ENCODE results near the gene SEMA5B.

Gene SEMA5B

GRCh38 chr3:122992133-122992532, 35.4 kb downstream of the SEMA5B start:
- Histone ChIP-seq H3K9me3 (ENCODE audit: control insufficient read depth, insufficient read depth, low read depth, low read length) (no peaks in the 10 kb centered on the region), H3K36me3 (ENCODE audit: control insufficient read depth in 2 of 2, insufficient read depth in 1 of 2, low read length in 2 of 2) (no peaks in the 10 kb centered on the region), H3K4me3 (ENCODE audit: low read depth, low read length) (no peak overlapping the region), H3K27ac (ENCODE audit: extremely low read depth, low read depth, low read length) (no peak overlapping the region), H3K4me1 (ENCODE audit: control insufficient read depth, insufficient read depth, low read length) (peaks cover 4% of the 10 kb centered on the region)
- peak; percentile 38 for TF ChIP-seq EGR2 (tag by site-specific recombination; IDR thresholded peaks at IDR 0.05; ENCODE audit: low read depth)
- TF ChIP-seq MEIS1 (CRISPR knock-in tag; IDR thresholded peaks at IDR 0.05; ENCODE audit: borderline replicate concordance), result no peak
- peak; percentile 28; the same call in 1 of the 2 replicates for TF ChIP-seq ZFHX2 (tag by site-specific recombination; conservative IDR thresholded peaks at IDR 0.05)
- ChIA-PET CTCF (interaction anchor here (0.7 kb wide), 1 partner anchor 35 kb away, joined by 3 read pairs; the partner anchor contains the start of gene SEMA5B), POLR2A (no interaction called here)

GRCh38 chr3:122991236-122991985, 36.2 kb downstream of the SEMA5B start:
- peaks cover 4% of the 10 kb centered on the region for H3K4me1 ChIP-seq (ENCODE audit: control insufficient read depth, insufficient read depth, low read length)
- H3K9me3 ChIP-seq (ENCODE audit: control insufficient read depth, insufficient read depth, low read depth, low read length), result no peaks in the 10 kb centered on the region
- no peaks in the 10 kb centered on the region for H3K36me3 ChIP-seq (ENCODE audit: control insufficient read depth in 2 of 2, insufficient read depth in 1 of 2, low read length in 2 of 2)
- H3K4me3 ChIP-seq (ENCODE audit: low read depth, low read length), result no peak overlapping the region
- CTCF ChIA-PET, result interaction anchor here (0.7 kb wide), 1 partner anchor 36 kb away, joined by 3 read pairs; the partner anchor contains the start of gene SEMA5B
- TF ChIP-seq ZNF521 (tag by site-specific recombination; IDR thresholded peaks at IDR 0.05), result no peak
- no peak overlapping the region for H3K27ac ChIP-seq (ENCODE audit: extremely low read depth, low read depth, low read length)
- POLR2A ChIA-PET, result no interaction called here

DNA sequence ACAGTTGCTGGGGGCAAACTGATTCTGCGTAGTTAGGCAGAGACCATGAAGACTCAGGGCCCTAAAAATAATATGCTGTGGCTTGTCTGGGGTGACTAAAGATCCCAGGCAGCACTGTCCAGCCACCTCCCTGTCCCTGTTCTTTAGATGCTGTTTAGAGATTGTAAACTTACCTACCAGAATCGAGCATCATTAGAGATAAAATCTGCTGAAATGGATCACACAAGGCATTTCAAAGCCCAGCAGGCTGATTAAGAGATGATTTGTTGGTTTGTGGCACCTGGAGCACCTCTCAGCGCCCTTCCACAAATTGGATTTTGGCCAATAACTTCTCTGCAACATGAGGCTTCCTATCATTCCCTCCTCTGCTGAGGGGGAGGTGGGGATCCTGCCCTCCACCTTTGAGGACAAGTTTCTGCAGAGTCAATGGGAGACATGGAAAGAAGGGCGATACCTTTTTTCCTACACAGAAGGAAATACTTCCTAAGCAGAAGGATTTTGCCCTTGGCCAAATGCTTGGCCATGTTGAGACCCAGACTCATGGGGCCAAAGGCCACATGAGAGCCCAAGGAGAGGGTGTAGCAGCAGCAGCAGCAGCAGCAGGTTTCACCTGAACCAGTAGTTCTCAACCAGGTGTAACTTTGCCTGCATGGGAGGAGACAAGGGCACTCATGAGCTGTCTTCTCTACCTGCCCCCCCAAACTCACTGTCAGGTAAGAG, 37.5 kb downstream of the SEMA5B start:
- TF ChIP-seq KLF7 (tag by site-specific recombination; IDR thresholded peaks at IDR 0.05; ENCODE audit: borderline replicate concordance) (no peak), ZNF501 (tag by site-specific recombination; IDR thresholded peaks at IDR 0.05) (no peak), ZNF843 (tag by site-specific recombination; IDR thresholded peaks at IDR 0.05) (no peak), ZNF777 (tag by site-specific recombination; IDR thresholded peaks at IDR 0.05; ENCODE audit: borderline replicate concordance) (no peak)
- TF ChIP-seq, protein P1, sequence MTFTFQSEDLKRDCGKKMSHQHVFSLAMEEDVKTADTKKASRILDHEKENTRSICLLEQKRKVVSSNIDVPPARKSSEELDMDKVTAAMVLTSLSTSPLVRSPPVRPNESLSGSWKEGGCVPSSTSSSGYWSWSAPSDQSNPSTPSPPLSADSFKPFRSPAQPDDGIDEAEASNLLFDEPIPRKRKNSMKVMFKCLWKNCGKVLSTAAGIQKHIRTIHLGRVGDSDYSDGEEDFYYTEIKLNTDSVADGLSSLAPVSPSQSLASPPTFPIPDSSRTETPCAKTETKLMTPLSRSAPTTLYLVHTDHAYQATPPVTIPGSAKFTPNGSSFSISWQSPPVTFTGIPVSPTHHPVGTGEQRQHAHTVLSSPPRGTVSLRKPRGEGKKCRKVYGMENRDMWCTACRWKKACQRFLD (tag by site-specific recombination; IDR thresholded peaks at IDR 0.05), result no peak
- TF ChIP-seq, protein P2, sequence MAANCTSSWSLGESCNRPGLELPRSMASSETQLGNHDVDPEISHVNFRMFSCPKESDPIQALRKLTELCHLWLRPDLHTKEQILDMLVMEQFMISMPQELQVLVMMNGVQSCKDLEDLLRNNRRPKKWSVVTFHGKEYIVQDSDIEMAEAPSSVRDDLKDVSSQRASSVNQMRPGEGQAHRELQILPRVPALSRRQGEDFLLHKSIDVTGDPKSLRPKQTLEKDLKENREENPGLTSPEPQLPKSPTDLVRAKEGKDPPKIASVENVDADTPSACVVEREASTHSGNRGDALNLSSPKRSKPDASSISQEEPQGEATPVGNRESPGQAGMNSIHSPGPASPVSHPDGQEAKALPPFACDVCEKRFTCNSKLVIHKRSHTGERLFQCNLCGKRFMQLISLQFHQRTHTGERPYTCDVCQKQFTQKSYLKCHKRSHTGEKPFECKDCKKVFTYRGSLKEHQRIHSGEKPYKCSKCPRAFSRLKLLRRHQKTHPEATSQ (tag by site-specific recombination; IDR thresholded peaks at IDR 0.05), result no peak
- POLR2A ChIA-PET, result no interaction called here
- Histone ChIP-seq H3K27ac (ENCODE audit: extremely low read depth, low read depth, low read length) (no peak overlapping the region), H3K4me3 (ENCODE audit: low read depth, low read length) (no peak overlapping the region), H3K9me3 (ENCODE audit: control insufficient read depth, insufficient read depth, low read depth, low read length) (no peaks in the 10 kb centered on the region), H3K36me3 (ENCODE audit: control insufficient read depth in 2 of 2, insufficient read depth in 1 of 2, low read length in 2 of 2) (no peaks in the 10 kb centered on the region), H3K4me1 (ENCODE audit: control insufficient read depth, insufficient read depth, low read length) (peaks cover 4% of the 10 kb centered on the region)
- CTCF ChIA-PET, result interaction anchor here (0.6 kb wide), 1 partner anchor 10 kb away, joined by 3 read pairs; no protein-coding TSS in a partner anchor

DNA sequence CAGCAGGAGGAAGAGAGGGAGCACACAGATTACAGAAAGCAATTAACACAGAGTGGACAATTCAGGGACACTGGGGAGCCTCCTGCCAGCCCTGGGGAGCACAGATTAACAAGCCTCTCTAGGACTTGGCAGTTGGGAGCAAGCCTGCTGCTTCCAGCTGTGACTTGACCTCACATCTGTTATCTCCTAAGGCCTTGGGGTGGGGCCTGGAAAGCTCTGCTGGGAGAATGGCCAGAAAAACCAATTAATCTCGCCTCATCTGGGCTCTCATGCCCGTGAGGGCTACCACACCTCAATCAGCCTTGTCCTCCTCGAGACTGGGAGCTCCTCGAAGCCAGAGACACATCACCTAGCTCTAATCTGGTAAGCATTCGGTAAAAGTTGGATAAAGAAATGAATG, 39.1 kb downstream of the SEMA5B start:
- CTCF ChIA-PET, result no interaction called here
- Histone ChIP-seq H3K36me3 (ENCODE audit: control insufficient read depth in 2 of 2, insufficient read depth in 1 of 2, low read length in 2 of 2) (no peaks in the 10 kb centered on the region), H3K4me1 (ENCODE audit: control insufficient read depth, insufficient read depth, low read length) (peaks cover 4% of the 10 kb centered on the region), H3K27ac (ENCODE audit: extremely low read depth, low read depth, low read length) (no peak overlapping the region), H3K9me3 (ENCODE audit: control insufficient read depth, insufficient read depth, low read depth, low read length) (no peaks in the 10 kb centered on the region), H3K4me3 (ENCODE audit: low read depth, low read length) (no peak overlapping the region)
- POLR2A ChIA-PET, result no interaction called here
- no peak for TF ChIP-seq ZFP3 (tag by site-specific recombination; IDR thresholded peaks at IDR 0.05; ENCODE audit: low read depth)
- TF ChIP-seq ZBTB8A (tag by site-specific recombination; IDR thresholded peaks at IDR 0.05), result peak; percentile 51; the same call in 1 of the 2 replicates
- 0 out of 2 replicates have a peak, but pooled peaks have one; percentile 27 for TF ChIP-seq ZNF423 (tag by site-specific recombination; IDR thresholded peaks at IDR 0.05)
- TF ChIP-seq ZNF174 (tag by site-specific recombination; IDR thresholded peaks at IDR 0.05), result no peak
- no peak for TF ChIP-seq FEZF1 (tag by site-specific recombination; IDR thresholded peaks at IDR 0.05)
- TF ChIP-seq TSHZ1 (tag by site-specific recombination; IDR thresholded peaks at IDR 0.05; ENCODE audit: borderline replicate concordance), result no peak
- TF ChIP-seq ZNF221 (tag by site-specific recombination; IDR thresholded peaks at IDR 0.05; ENCODE audit: borderline replicate concordance), result no peak
- TF ChIP-seq GLI4 (tag by site-specific recombination; IDR thresholded peaks at IDR 0.05), result no peak
- peak; percentile 95 for TF ChIP-seq ZIC2 (tag by site-specific recombination; IDR thresholded peaks at IDR 0.05)
- TF ChIP-seq ZNF473 (tag by site-specific recombination; IDR thresholded peaks at IDR 0.05), result no peak
- no peak for TF ChIP-seq ZNF132 (tag by site-specific recombination; IDR thresholded peaks at IDR 0.05; ENCODE audit: borderline replicate concordance)

Data from HEK293 (cell line).